Mucosa of gallbladder (tissue), 1 donor: ENCODE data around the gene SSTR5. TPM values are rescaled to one million over a fixed set of nuclear protein-coding genes. Genes with fewer than 3 reads are reported as not detected.
"Not testable (repeated sequence)": the region's sequence is repeated elsewhere in the genome, so short reads cannot be mapped to it uniquely, and the experiment has no call there.

Experiments
- DNase-seq: peaks from one replicate; pipeline ENCODE4 v3.0.0-alpha.2; 2020; ENCODE audit warnings: low spot score
- total RNA-seq: library from RNA; stranded (reverse); gene quantifications from one replicate; pipeline ENCODE4 v1.2.1, GENCODE V29; 2021
- donor health status: DM: no; HTN: no; CAD: no.

The SSTR5 gene
- 5.8 TPM for total RNA-seq

- no peak for DNase-seq
Measured at GRCh38 chr16:1072526-1073261, at the start of gene SSTR5. TSS of gene SSTR5 (plus strand) at chr16:1072747. CDS start at chr16:1078869, 6,122 bp downstream.

GRCh38 chr16:1024138-1024537, 48.4 kb upstream of the SSTR5 start:
- DNase-seq: no peak

DNA sequence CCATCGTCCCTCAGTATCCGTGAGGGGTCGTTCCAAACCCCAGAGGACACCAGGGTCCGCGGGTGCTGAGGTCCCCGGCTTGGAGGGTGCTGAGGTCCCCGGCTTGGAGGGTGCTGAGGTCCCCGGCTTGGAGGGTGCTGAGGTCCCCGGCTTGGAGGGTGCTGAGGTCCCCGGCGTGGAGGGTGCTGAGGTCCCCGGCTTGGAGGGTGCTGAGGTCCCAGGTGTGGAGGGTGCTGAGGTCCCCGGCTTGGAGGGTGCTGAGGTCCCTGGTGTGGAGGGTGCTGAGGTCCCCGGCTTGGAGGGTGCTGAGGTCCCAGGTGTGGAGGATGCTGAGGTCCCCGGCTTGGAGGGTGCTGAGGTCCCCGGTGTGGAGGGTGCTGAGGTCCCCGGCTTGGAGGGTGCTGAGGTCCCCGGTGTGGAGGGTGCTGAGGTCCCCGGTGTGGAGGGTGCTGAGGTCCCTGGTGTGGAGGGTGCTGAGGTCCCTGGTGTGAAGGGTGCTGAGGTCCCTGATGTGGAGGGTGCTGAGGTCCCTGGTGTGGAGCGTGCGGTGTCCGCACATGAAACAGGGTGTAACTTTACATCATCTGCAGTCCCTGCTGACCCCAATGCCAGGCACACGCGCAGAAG, 47.3 kb upstream of the SSTR5 start:
- DNase-seq: not testable (repeated sequence)

GRCh38 chr16:1026057-1026783, 46.3 kb upstream of the SSTR5 start:
- no peak for DNase-seq

- DNase-seq: no peak
Measured at GRCh38 chr16:1026784-1027500, 45.6 kb upstream of the SSTR5 start.

DNA sequence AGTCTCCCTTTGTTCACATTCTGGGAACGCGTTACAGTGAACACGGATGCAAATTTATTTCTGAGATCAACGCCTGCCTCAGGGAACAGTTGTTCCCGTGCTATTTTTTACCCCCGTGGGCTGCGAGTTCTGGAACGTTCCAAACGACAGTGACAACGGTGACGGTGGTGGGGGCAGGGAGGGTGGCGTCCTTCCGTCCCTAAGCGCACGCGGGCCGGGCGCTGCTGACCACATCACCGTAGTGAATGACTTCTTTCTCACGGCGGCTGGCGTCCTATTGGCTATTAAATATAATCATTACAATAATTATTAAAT, 45.1 kb upstream of the SSTR5 start:
- no peak for DNase-seq

- no peak for DNase-seq
Measured at GRCh38 chr16:1028056-1028455, 44.5 kb upstream of the SSTR5 start.

DNA sequence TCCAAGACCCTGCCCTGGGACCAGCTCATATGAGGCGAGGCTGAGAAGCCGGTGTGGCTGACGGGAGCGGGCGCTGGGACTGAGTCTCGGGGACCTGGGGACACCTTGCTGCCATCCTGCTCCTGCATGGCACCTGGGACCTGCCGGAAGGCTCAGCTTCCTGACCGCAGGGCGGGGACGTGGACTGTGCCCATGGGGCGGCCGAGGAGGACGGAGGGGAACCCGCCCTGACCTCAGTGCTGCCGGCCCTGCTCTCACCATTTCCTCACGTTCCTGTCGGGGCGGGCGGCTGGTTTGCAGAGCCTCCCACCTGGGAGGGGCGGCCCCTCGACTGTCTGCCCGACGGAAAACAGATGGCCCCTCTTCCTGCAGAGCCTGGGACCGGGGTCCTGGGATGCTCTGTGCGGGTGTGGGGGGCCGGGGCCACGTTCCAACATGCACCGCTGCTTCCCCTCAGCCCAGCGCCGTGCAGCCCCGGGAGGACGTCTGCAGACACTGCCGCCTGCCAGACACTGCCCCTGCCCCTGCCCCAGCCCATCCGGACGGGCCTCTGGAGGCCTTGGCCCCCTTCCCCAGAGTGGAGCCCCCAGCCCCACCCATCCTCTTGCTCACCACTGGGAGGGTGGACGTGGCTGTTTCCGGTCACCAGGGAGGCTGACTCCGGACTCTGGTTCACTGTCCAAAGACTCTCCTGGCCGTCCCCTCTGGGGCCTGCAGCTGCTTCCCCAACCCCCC, 43.9 kb upstream of the SSTR5 start:
- DNase-seq: no peak

GRCh38 chr16:1029259-1029545, 43.3 kb upstream of the SSTR5 start:
- DNase-seq: no peak

DNA sequence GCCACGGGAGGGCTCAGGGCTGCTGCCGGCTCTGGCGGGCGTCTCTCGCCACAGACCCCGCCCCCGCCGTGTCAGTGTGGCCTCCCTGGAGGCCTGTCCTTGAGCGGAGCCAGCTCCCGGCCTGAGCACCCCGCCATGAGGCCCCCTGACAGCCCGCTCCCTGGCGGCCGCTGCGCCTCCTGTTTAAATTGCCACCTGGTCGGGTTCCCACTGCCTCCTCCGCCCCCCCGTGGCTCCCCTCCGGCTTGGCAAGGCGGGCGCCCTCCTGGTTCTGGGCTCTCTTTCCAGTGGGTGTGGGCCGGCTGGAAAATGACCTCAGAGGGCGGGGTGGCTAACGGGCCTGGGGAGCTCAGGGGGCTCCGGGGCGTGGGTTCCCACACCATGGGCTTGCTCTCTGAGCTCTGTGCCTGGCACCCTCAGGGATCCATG, 42.1 kb upstream of the SSTR5 start:
- DNase-seq: no peak

DNA sequence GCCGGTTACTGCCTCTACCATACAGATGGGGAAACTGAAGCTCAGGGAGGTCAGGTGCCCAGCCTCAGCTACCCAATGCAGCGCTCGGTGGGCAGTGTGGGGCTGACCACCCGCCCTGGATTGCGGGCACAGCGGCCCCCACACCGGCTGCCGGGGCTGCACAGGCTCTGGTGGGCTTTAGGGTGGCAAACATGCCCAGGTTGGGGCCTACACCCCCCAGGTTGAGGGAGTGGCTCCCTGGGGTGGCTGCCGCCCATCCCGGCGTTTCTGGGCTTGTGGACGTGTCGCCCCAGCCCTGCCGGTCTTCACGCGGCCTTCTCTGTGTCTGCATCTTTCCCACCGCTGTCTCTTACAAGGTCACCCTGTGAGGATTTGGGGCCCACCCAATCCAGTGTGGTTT, 40.9 kb upstream of the SSTR5 start:
- no peak for DNase-seq

GRCh38 chr16:1032607-1033006, 39.9 kb upstream of the SSTR5 start:
- no peak for DNase-seq

GRCh38 chr16:1033128-1033679, 39.3 kb upstream of the SSTR5 start:
- no peak for DNase-seq

GRCh38 chr16:1034230-1035065, 38.1 kb upstream of the SSTR5 start:
- DNase-seq: no peak

DNA sequence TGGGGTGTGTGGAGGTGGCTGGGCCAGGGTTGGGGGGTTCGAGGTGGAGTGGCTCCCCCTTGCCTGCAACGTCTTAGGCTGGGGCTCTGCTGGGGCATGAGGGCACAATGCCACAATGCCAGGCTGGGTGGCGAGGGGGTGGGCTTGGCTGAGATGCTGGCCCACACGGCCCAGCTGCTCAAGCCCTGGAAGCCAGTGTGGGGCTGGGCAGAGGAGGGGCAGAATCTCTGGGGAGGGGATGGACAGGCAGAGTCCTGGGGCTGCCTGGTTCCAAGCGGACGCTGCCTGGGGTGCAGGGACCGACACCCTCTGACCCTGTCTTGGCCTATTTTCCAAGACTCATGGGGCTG, 37.5 kb upstream of the SSTR5 start:
- no peak for DNase-seq

GRCh38 chr16:1036166-1036565, 36.4 kb upstream of the SSTR5 start:
- DNase-seq: no peak

DNA sequence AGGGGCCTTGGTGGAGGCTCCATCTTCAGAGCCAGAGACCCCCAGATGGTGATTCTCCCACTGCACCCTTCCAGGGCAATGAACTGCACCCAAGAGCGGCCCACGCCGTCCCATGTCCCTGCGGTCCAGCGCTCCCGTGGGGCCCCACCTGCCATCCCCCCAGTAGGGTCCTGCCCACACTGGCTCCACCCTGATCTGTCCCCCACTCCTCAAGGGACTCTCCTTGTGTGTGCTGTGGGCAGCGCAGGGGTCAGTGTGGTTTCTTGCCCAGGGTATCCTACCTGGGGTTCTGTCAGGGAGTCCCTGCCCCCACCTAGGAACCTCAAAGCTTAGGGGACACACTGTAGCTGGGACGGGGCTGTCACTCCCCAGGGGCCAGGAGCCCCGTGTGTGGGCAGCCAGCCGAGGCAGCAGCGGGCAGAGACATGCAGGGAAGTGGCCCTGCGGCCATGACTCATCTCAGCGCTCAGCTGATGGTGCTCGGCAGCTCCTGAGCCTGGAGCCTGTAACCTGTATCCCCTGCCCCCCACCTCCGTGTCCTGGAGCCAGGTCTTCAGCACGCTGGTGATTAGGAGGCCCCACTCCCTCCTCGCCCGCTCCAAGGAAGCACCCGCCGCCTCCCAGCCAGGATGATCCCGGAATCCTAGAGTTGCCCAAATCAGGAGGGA, 35.7 kb upstream of the SSTR5 start:
- no peak for DNase-seq

DNA sequence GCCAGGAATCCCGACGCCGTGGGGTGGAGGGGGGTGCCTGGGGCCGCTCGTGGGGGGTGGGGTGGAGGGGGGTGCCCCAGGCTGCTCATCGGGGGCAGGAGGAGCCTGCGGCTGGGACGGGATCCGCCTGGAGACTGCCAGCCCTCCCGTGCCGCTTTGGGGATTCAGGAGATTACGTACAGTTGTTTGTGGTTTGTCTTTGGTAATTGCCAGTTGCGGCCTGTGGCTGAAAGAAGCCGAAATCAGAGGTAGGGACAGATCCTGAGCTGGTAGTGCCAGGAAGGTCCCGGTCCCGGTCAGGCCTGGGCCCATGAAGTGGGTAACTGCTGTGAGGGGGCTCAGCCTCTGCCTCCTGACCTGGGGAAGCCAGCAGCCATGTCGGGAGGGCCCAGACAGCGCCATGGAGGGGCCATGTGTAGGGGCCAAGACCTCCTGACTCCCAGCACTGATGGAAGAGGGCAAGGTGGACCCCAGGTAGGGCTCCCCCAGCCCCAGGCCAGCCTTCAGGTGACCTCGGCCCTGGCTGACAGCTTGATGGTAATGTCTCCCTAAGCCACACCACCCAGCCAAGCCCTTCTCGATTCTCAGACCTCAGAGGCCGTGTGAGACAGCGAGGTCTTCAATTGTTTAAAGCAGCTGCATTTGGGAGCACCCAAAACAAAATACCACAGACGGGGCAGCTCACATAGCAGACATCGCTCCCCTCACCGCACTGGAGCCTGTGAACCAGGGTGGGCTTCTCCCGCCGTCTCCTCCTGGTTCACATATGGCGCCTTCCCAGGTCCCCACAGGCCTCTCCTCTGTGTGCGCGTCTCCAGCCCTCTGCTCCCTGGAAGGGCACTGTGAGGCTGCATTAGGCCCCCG, 34.9 kb upstream of the SSTR5 start:
- DNase-seq: no peak

DNA sequence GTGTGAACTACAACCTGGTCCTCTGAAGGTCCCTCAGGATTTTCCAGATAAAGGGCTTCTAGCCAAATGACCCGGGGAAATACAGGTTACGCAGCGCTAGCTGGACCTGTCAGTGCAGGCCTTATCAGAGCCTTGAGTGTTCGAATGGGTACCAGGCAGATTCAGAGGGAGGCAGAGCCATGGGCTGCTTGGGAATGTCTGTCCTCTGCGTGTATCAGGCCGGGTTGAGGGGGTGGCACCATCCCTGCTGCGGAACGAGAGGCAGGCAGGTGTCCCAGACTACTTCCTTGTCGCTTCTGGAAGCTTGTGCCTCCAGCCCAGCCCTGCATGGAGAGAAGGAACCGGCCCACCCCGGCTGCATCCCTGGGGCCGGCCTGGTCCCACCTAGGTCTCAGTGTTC, 33.6 kb upstream of the SSTR5 start:
- no peak for DNase-seq
